ENCODE measurements around the gene C8G. TPM values are rescaled to one million over a fixed set of nuclear protein-coding genes. Genes with fewer than 3 reads are reported as not detected.

C8G gene
- total and polyA plus RNA-seq, 2 of the 4 experiments (the other 2 are of a cell fraction): 0.80 TPM; not detected in 1

DNA sequence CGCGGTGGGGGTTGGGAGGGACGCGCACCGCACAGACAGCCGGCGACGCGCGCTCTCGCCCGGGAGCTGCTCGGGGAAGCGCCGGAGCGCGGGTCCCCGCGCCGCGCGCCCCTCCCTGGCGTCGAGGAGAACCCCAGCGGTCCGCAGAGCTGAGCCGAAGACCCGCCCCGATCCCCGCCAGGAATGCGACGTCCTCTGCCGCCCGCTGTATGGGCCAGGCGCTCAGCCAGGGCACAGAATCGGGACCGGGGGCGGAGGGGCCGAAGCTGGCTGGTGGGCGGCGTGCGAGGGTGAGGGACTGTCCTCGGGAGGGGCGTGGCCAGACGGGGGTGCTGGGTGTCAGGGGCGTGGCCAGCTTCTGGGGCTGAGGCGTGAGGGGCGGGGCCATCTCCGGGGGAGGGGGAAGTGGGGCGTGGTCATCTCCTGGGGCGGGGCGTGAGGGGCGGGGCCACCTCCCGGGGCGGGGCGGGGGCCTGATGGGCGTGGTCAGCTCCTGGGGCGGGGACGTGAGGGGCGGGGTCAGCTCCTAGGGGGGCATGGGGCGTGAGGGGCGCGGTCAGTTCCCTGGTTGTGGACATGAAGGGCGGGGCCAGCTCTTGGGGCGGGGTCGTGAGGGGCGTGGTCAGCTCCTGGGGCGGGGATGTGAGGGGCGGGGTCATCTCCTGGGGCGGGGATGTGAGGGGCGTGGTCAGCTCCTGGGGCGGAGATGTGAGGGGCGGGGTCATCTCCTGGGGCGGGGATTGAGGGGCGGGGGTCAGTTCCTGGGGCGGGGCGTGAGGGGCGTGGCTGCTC, 33.2 kb downstream of the C8G start:
- in situ Hi-C loops (cut with MboI; ENCODE audit: low sequenced_read_pairs) (no loop called here), intact Hi-C loops (cut with micrococcal nuclease) (no loop called here), dilution Hi-C loops (cut with HindIII; ENCODE audit: low sequenced_read_pairs, unreplicated experiment) (no loop called here)
- H2BK15ac ChIP-seq (ENCODE audit: low read depth, low read length): no peak overlapping the region
- no peaks in the 10 kb centered on the region for H4K20me1 ChIP-seq (ENCODE audit: insufficient read depth, low read length)
- H4K8ac ChIP-seq (ENCODE audit: low read depth in 2 of 2, low read length in 2 of 2): peak overlapping the region; percentile 27 to 58; a peak in 2 of 4 replicates
- peak overlapping the region; percentile 12; the same call in 1 of the 2 replicates for H3K27ac ChIP-seq (ENCODE audit: insufficient read depth, low read length)
- H3K9me3 ChIP-seq (ENCODE audit: control insufficient read depth, insufficient read depth, low read length): no peaks in the 10 kb centered on the region
- H2BK5ac ChIP-seq (ENCODE audit: low read depth, low read length, poor library complexity, severe bottlenecking): no peak overlapping the region
- 0 out of 2 replicates have a peak overlapping the region, but pooled peaks have one; percentile 24 for H3K4ac ChIP-seq (ENCODE audit: low read depth, low read length)
- H3K9me1 ChIP-seq (ENCODE audit: insufficient read depth, low read length): no peaks in the 10 kb centered on the region
- H4K5ac ChIP-seq (ENCODE audit: low read depth, low read length): no peak overlapping the region
- ATAC-seq (ENCODE audit: low read depth) (peak; percentile 77), DNase-seq (peak; percentile 25)
- H2AK9ac ChIP-seq (replicated peaks; ENCODE audit: low read depth, low read length, poor library complexity): no peak overlapping the region
- peak overlapping the region; percentile 89 for H2AFZ ChIP-seq (replicated peaks; ENCODE audit: low read length, poor library complexity)
- no peak overlapping the region; the same call in 1 of the 2 replicates for H3K23ac ChIP-seq (ENCODE audit: low read depth, low read length)
- H2BK20ac ChIP-seq (ENCODE audit: low read depth, low read length): no peak overlapping the region
- no peak overlapping the region for H4K91ac ChIP-seq (ENCODE audit: insufficient read depth, low read depth, low read length)
- no peak overlapping the region; the same call in 1 of the 2 replicates for H3K18ac ChIP-seq (ENCODE audit: low read depth, low read length)
- H3K4me2 ChIP-seq (ENCODE audit: low read depth, low read length): peak overlapping the region; percentile 87
- CTCF ChIA-PET: interaction anchor here (0.9 kb wide), 1 partner anchor 57 kb away, joined by 3 read pairs; no protein-coding TSS in a partner anchor
- no TSS peak for BruUV-seq (replicated peaks)
- POLR2A ChIA-PET (ENCODE audit: unreplicated experiment): interaction anchor here (0.6 kb wide), 1 partner anchor 54 kb away, joined by 4 read pairs; no protein-coding TSS in a partner anchor
- H3K36me3 ChIP-seq (ENCODE audit: control insufficient read depth, insufficient read depth, low read length): no peaks in the 10 kb centered on the region
- peaks cover 7% of the 10 kb centered on the region; the same call in 1 of the 2 replicates for H3K4me1 ChIP-seq (ENCODE audit: control insufficient read depth, insufficient read depth, low read length)
- H3K14ac ChIP-seq (replicated peaks; ENCODE audit: low read depth, low read length): no peak overlapping the region
- H2AK5ac ChIP-seq (ENCODE audit: low read depth, low read length): no peak overlapping the region
- TF ChIP-seq CHD1 (IDR thresholded peaks at IDR 0.05; ENCODE audit: low read depth, low read length) (no peak), MAZ (IDR thresholded peaks at IDR 0.05; ENCODE audit: borderline replicate concordance, low read depth, low read length) (peak; percentile 15; the same call in 1 of the 2 replicates), FOS (IDR thresholded peaks at IDR 0.05; ENCODE audit: low read depth, low read length) (no peak), RCOR1 (IDR thresholded peaks at IDR 0.05; ENCODE audit: insufficient replicate concordance, low read length) (no peak)
- TF ChIP-seq, protein P1, sequence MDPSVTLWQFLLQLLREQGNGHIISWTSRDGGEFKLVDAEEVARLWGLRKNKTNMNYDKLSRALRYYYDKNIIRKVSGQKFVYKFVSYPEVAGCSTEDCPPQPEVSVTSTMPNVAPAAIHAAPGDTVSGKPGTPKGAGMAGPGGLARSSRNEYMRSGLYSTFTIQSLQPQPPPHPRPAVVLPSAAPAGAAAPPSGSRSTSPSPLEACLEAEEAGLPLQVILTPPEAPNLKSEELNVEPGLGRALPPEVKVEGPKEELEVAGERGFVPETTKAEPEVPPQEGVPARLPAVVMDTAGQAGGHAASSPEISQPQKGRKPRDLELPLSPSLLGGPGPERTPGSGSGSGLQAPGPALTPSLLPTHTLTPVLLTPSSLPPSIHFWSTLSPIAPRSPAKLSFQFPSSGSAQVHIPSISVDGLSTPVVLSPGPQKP (IDR thresholded peaks at IDR 0.05; ENCODE audit: borderline replicate concordance, low read depth, low read length): no peak
- no peak overlapping the region for H3K56ac ChIP-seq (ENCODE audit: extremely low read depth, insufficient read depth, low read length)
- peak overlapping the region; percentile 10; the same call in 1 of the 2 replicates for H2BK120ac ChIP-seq (ENCODE audit: low read depth, low read length)
- peaks cover 13% of the 10 kb centered on the region; the same call in 1 of the 2 replicates for H3K27me3 ChIP-seq (ENCODE audit: control insufficient read depth, insufficient read depth, low read length)
- 2% methylated on average over 10 of the region's 78 CpGs; no CpG with 5 or more reads in 1 of the 2 experiments for WGBS, 2 experiments (ENCODE audit: extremely low coverage in 2 of 2, insufficient read length in 1 of 2)
- H3K4me3 ChIP-seq (ENCODE audit: insufficient read depth, low read depth, low read length): peak overlapping the region; percentile 60
- peak overlapping the region; percentile 48; the same call in 1 of the 2 replicates for H3K9ac ChIP-seq (ENCODE audit: low read depth, low read length)
- no peaks in the 10 kb centered on the region for H3K79me1 ChIP-seq (ENCODE audit: low read depth in 1 of 2, low read length in 2 of 2)

Measured in IMR-90 (cell line).